SK-N-MC (cell line): ENCODE measurements around the gene FBXL4.

Experiments
- DNase-seq: peaks from one replicate; pipeline ENCODE4 v3.0.0-alpha.2; 2011; ENCODE audit warnings: low read depth, low spot score
- H3K27ac ChIP-seq: fragments of 200-600 bp; sonication (generic); 2 replicates; pipeline ENCODE4 v1.5.1; 2016; ENCODE audit warnings: mixed run types
- H3K36me3 ChIP-seq: fragments of 200-600 bp; sonication (generic); 2 replicates; pipeline ENCODE4 v1.6.1; 2017; ENCODE audit warnings: antibody characterized with exemption, low read length, mixed read lengths; ENCODE audit not compliant: insufficient read depth
- H3K4me3 ChIP-seq: fragments of 200-600 bp; sonication (generic); 2 replicates; pipeline ENCODE4 v1.5.1; 2016
- H3K9ac ChIP-seq: fragments of 200-600 bp; sonication (generic); 2 replicates; pipeline ENCODE4 v1.8.0; 2017; ENCODE audit warnings: mixed run types, mixed read lengths; ENCODE audit not compliant: insufficient read length
- H3K9me3 ChIP-seq: fragments of 200-600 bp; sonication (generic); 2 replicates; pipeline ENCODE4 v1.6.1; 2017; ENCODE audit warnings: low read depth, mild to moderate bottlenecking, antibody characterized with exemption, low read length, moderate library complexity, mixed read lengths
- EZH2 ChIP-seq: fragments of 200-600 bp; sonication (generic); IDR thresholded peaks from one replicate; pipeline ENCODE4 v1.6.1; 2017; ENCODE audit warnings: antibody characterized with exemption
- FOXP2 ChIP-seq: optimal IDR thresholded peaks from 2 replicates; pipeline ENCODE3; 2011; ENCODE audit warnings: mild to moderate bottlenecking, moderate library complexity; ENCODE audit not compliant: insufficient read depth; ENCODE audit errors: extremely low read length, control extremely low read depth
- POLR2AphosphoS5 ChIP-seq: IDR thresholded peaks from 2 replicates; pipeline ENCODE4 v1.6.1; 2012; ENCODE audit warnings: mild to moderate bottlenecking, low read depth, low read length, borderline replicate concordance

The FBXL4 gene

DNA sequence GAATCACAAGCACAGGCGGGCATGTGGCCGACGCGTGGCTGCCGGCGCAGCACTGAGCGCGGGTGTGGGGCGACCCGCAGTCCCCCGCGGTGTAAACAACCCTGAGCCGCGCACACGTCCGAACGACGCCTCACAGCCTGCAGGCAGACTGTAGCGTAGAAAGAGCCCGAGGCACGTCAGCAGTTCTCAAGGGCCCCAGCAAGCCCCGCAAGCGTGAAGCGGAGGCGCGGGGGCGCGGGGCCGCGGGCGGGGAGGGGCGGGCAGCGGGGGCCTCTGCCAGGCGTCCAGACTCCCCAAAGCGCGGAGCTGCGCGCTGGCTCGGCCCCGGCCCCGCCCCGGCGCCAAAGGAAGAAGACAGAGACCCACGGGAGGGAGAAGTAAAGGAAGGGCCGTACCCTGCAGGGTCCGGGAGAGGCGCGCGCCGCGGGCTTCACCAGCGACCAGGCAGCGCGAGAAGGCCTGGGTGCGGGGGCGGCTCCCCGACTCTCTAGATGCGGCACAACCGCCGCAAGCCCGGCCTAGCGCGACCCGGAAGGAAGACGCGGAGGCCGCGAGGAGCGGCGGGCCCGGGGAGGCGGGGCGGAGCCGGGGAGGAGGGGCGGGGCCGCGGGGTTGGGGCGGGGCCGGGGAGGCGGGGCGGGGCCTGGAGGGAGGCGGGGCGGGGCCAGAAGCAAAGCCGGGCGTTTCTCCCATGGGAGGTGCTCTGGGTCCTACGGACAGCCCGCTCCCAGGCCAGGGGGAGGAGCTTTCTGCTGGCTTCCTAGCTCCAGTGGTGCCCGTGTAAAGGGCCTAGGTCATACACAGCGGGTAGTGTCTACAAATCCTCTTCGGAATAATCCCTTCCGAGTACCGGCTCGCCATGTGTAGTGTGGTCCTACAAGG lies at the start of gene FBXL4:
FBXL4 (minus strand) TSS at position 536 of the 882 bp plus-strand sequence. CDS start 20,958 bp downstream, outside the sequence.
- peak within 1 kb of the TSS; percentile 88 for H3K4me3 ChIP-seq
- peak within 1 kb of the TSS; percentile 87 for H3K27ac ChIP-seq
- TF ChIP-seq EZH2 = no peak
- TF ChIP-seq POLR2AphosphoS5 = peak; percentile 72
- TF ChIP-seq FOXP2 = peak; percentile 64
- no peak for DNase-seq
- H3K9ac ChIP-seq = peak within 1 kb of the TSS; percentile 93
- no peaks in the 10 kb centered on the region; the same call in 1 of the 2 replicates for H3K36me3 ChIP-seq
- peaks cover 2% of the 10 kb centered on the region; the same call in 1 of the 2 replicates for H3K9me3 ChIP-seq

GRCh38 chr6:98995116-98995515 lies 47.4 kb upstream of the FBXL4 start:
- H3K36me3 ChIP-seq = no peaks in the 10 kb centered on the region
- H3K9ac ChIP-seq = no peak overlapping the region
- no peak overlapping the region for H3K4me3 ChIP-seq
- DNase-seq = no peak
- H3K9me3 ChIP-seq = no peaks in the 10 kb centered on the region
- TF ChIP-seq EZH2 (no peak), POLR2AphosphoS5 (no peak), FOXP2 (no peak)
- H3K27ac ChIP-seq = no peak overlapping the region

- H3K9ac ChIP-seq = no peak overlapping the region
- H3K9me3 ChIP-seq = no peaks in the 10 kb centered on the region
- TF ChIP-seq EZH2 (no peak), FOXP2 (no peak), POLR2AphosphoS5 (no peak)
- no peaks in the 10 kb centered on the region for H3K36me3 ChIP-seq
- H3K4me3 ChIP-seq = no peak overlapping the region
- no peak for DNase-seq
- H3K27ac ChIP-seq = no peak overlapping the region
These were observed 44.8 kb upstream of the FBXL4 start for GRCh38 chr6:98992535-98992934.

GRCh38 chr6:98986071-98986615 lies 38.4 kb upstream of the FBXL4 start:
- no peak for TF ChIP-seq POLR2AphosphoS5
- TF ChIP-seq EZH2 = no peak
- no peak for TF ChIP-seq FOXP2
- Histone ChIP-seq H3K9me3 (no peaks in the 10 kb centered on the region), H3K4me3 (no peak overlapping the region), H3K27ac (no peak overlapping the region), H3K36me3 (no peaks in the 10 kb centered on the region), H3K9ac (no peak overlapping the region)
- no peak for DNase-seq

DNA sequence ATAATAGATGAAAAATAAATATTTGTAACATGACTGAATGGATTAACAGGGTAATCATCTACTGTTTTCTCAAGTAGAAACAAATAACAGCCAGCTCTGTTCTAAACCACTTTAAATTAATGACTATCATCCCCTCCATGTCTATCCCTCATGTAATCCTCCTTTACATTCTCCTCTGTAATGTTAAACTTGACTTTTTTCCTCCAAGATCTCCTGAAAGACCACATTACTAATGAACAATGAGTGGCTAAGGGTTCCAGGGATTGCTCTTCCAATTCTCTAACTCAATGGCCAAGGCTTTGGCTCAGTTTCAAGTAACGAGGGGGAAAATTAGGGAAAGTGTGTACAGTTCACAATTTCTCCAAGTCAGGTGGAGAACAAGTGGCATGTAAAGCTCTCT lies 37.6 kb upstream of the FBXL4 start:
- no peak overlapping the region for H3K27ac ChIP-seq
- TF ChIP-seq FOXP2 (no peak), POLR2AphosphoS5 (no peak), EZH2 (no peak)
- no peak overlapping the region for H3K9ac ChIP-seq
- no peak for DNase-seq
- H3K9me3 ChIP-seq = no peaks in the 10 kb centered on the region
- no peaks in the 10 kb centered on the region for H3K36me3 ChIP-seq
- no peak overlapping the region for H3K4me3 ChIP-seq

- Histone ChIP-seq H3K9me3 (no peaks in the 10 kb centered on the region), H3K9ac (no peak overlapping the region), H3K4me3 (no peak overlapping the region), H3K36me3 (no peaks in the 10 kb centered on the region), H3K27ac (no peak overlapping the region)
- TF ChIP-seq POLR2AphosphoS5 (no peak), FOXP2 (no peak), EZH2 (no peak)
- no peak for DNase-seq
These were observed 36.4 kb upstream of the FBXL4 start for GRCh38 chr6:98984121-98984520.

DNA sequence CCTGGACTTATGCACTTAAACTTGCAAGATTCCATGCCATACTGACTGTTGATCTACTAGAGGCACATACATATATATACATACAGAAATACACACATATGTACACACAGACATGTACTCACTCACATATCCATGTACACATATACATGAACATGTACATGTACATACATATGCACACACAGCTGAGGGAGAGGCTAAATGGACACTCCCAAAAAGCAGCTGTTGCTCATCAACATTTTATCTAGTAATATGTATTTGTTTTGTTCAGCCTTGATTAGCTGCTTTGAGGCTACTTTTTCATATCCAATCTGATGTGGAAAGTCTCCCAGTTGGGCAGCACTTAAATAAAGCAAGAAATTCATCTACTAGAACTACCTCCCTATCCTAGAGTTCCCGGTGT lies 33.7 kb upstream of the FBXL4 start:
- DNase-seq = no peak
- Histone ChIP-seq H3K36me3 (no peaks in the 10 kb centered on the region), H3K9ac (no peak overlapping the region), H3K4me3 (no peak overlapping the region), H3K9me3 (no peaks in the 10 kb centered on the region), H3K27ac (no peak overlapping the region)
- no peak for TF ChIP-seq FOXP2
- no peak for TF ChIP-seq EZH2
- no peak for TF ChIP-seq POLR2AphosphoS5

- Histone ChIP-seq H3K36me3 (no peaks in the 10 kb centered on the region), H3K27ac (no peak overlapping the region), H3K4me3 (no peak overlapping the region), H3K9me3 (no peaks in the 10 kb centered on the region), H3K9ac (no peak overlapping the region)
- no peak for DNase-seq
- TF ChIP-seq FOXP2 (no peak), EZH2 (no peak), POLR2AphosphoS5 (no peak)
These were observed 33.1 kb upstream of the FBXL4 start for GRCh38 chr6:98980819-98981218.
